ENCODE measurements around the gene TSHR. TPM values are rescaled to one million over a fixed set of nuclear protein-coding genes. Genes with fewer than 3 reads are reported as not detected.
"Not testable (repeated sequence)": the region's sequence is repeated elsewhere in the genome, so short reads cannot be mapped to it uniquely, and the experiment has no call there.

TSHR gene
- total RNA-seq, 1 experiment from 2014 or later, result not detected

- ChIA-PET CTCF (no interaction called here), RAD21 (ENCODE audit: low non-redundant PET in 1 of 2, low total read pairs in 2 of 2, uncharacterized antibody in 2 of 2, unreplicated experiment in 2 of 2) (no interaction called here), POLR2A (no interaction called here)
- Histone ChIP-seq H3K4me3 (replicated peaks in 1 of 2; ENCODE audit: low read depth in 1 of 2, low read length in 2 of 2) (no peak overlapping the region), H3K9me2 (ENCODE audit: insufficient read depth) (no peaks in the 10 kb centered on the region), H3K27me3 (ENCODE audit: insufficient read depth, low read length) (no peaks in the 10 kb centered on the region), H3K79me2 (ENCODE audit: insufficient read depth, low read length) (no peaks in the 10 kb centered on the region), H3K4me1 (ENCODE audit: control insufficient read depth in 1 of 2, insufficient read depth in 2 of 2, low read length in 2 of 2) (no peaks in the 10 kb centered on the region), H3K4me2 (ENCODE audit: low read length) (no peak overlapping the region), H4K20me1 (ENCODE audit: insufficient read depth) (no peaks in the 10 kb centered on the region), H3K36me3 (ENCODE audit: control insufficient read depth in 1 of 2, insufficient read depth in 2 of 2, low read length in 2 of 2) (no peaks in the 10 kb centered on the region), H3K27ac (ENCODE audit: low read depth, low read length) (no peak overlapping the region), H3K9me3 (ENCODE audit: control insufficient read depth in 1 of 2, insufficient read depth in 1 of 2, low read depth in 1 of 2, low read length in 2 of 2) (no peaks in the 10 kb centered on the region), H3K9ac (ENCODE audit: low read length) (no peak overlapping the region), H2AFZ (ENCODE audit: low read depth, low read length, poor library complexity, severe bottlenecking) (no peak overlapping the region)
- ATAC-seq, result no peak
- no TSS peak for BruUV-seq (replicated peaks)
- intact Hi-C loops (cut with micrococcal nuclease), result no loop called here
- TF ChIP-seq POLR2AphosphoS5 (IDR thresholded peaks at IDR 0.05; ENCODE audit: low read depth, low read length) (no peak), REST (IDR thresholded peaks at IDR 0.05; ENCODE audit: low read depth) (no peak), EZH2phosphoT487 (IDR thresholded peaks at IDR 0.05; ENCODE audit: borderline replicate concordance) (no peak)
- DNase-seq (ENCODE audit: low read depth, low spot score), result no peak
Observed at GRCh38 chr14:81113176-81113575, 157.8 kb downstream of the TSHR start.

- RAD21 ChIA-PET (ENCODE audit: low non-redundant PET in 1 of 2, low total read pairs in 2 of 2, uncharacterized antibody in 2 of 2, unreplicated experiment in 2 of 2); intact Hi-C loops (cut with micrococcal nuclease); ATAC-seq; H3K27me3 ChIP-seq (ENCODE audit: insufficient read depth, low read length); H3K36me3 ChIP-seq (ENCODE audit: control insufficient read depth in 1 of 2, insufficient read depth in 2 of 2, low read length in 2 of 2); POLR2A ChIA-PET; H3K4me2 ChIP-seq (ENCODE audit: low read length); DNase-seq (ENCODE audit: low read depth, low spot score); H4K20me1 ChIP-seq (ENCODE audit: insufficient read depth); H3K79me2 ChIP-seq (ENCODE audit: insufficient read depth, low read length); H3K27ac ChIP-seq (ENCODE audit: low read depth, low read length); H3K9me3 ChIP-seq (ENCODE audit: control insufficient read depth in 1 of 2, insufficient read depth in 1 of 2, low read depth in 1 of 2, low read length in 2 of 2); H2AFZ ChIP-seq (ENCODE audit: low read depth, low read length, poor library complexity, severe bottlenecking); H3K4me3 ChIP-seq (replicated peaks in 1 of 2; ENCODE audit: low read depth in 1 of 2, low read length in 2 of 2); CTCF ChIA-PET; H3K9ac ChIP-seq (ENCODE audit: low read length); H3K4me1 ChIP-seq (ENCODE audit: control insufficient read depth in 1 of 2, insufficient read depth in 2 of 2, low read length in 2 of 2); BruUV-seq (replicated peaks); H3K9me2 ChIP-seq (ENCODE audit: insufficient read depth): not testable (repeated sequence)
Observed at GRCh38 chr14:81113945-81114820, 158.8 kb downstream of the TSHR start.

Data from HCT116 (cell line).